Osteocyte (in vitro differentiated cells): ENCODE results near the gene FAF2. TPM values are rescaled to one million over a fixed set of nuclear protein-coding genes. Genes with fewer than 3 reads are reported as not detected.

Experiments
- DNase-seq: peaks from one replicate; pipeline ENCODE4 v3.0.0; 2021; ENCODE audit warnings: mixed read lengths; ENCODE audit not compliant: unreplicated experiment; ENCODE audit errors: extremely low spot score
- H3K27ac Mint-ChIP-seq: one replicate; pipeline ENCODE4 v1.8.0; 2021; ENCODE audit warnings: mild to moderate bottlenecking, mixed read lengths; ENCODE audit not compliant: unreplicated experiment
- H3K27me3 Mint-ChIP-seq: one replicate; pipeline ENCODE4 v1.8.0; 2021; ENCODE audit warnings: mixed read lengths; ENCODE audit not compliant: unreplicated experiment
- H3K36me3 Mint-ChIP-seq: one replicate; pipeline ENCODE4 v1.8.0; 2021; ENCODE audit warnings: mixed read lengths; ENCODE audit not compliant: unreplicated experiment
- H3K4me1 Mint-ChIP-seq: one replicate; pipeline ENCODE4 v1.8.0; 2021; ENCODE audit warnings: mixed read lengths; ENCODE audit not compliant: unreplicated experiment
- H3K4me3 Mint-ChIP-seq: one replicate; pipeline ENCODE4 v1.8.0; 2021; ENCODE audit warnings: mild to moderate bottlenecking, moderate library complexity, mixed read lengths; ENCODE audit not compliant: unreplicated experiment
- H3K9me3 Mint-ChIP-seq: one replicate; pipeline ENCODE4 v1.8.0; 2021; ENCODE audit warnings: mixed read lengths; ENCODE audit not compliant: unreplicated experiment
- CTCF ChIP-seq: fragments of 200-600 bp; sonication (generic); IDR thresholded peaks from 2 replicates; pipeline ENCODE4 v1.5.0; 2021; ENCODE audit warnings: antibody characterized with exemption, mild to moderate bottlenecking, moderate library complexity
- total RNA-seq: library from RNA; stranded (reverse); gene quantifications from 2 replicates; pipeline ENCODE4 v1.2.1, GENCODE V29; 2021

FAF2 gene
- total RNA-seq, 1 donor from 2014 or later, result 46.9 TPM

- H3K27me3 Mint-ChIP-seq, result peaks cover 23% of the 10 kb centered on the region
- no peak overlapping the region for H3K4me3 Mint-ChIP-seq
- TF ChIP-seq CTCF, result no peak
- no peak for DNase-seq
- no peaks in the 10 kb centered on the region for H3K36me3 Mint-ChIP-seq
- no peaks in the 10 kb centered on the region for H3K9me3 Mint-ChIP-seq
- H3K27ac Mint-ChIP-seq, result no peak overlapping the region
- H3K4me1 Mint-ChIP-seq, result peaks cover 13% of the 10 kb centered on the region
Measured at GRCh38 chr5:176420086-176420485, 28.1 kb upstream of the FAF2 start.

- peaks cover 23% of the 10 kb centered on the region for H3K27me3 Mint-ChIP-seq
- no peaks in the 10 kb centered on the region for H3K36me3 Mint-ChIP-seq
- no peak for DNase-seq
- H3K4me3 Mint-ChIP-seq, result no peak overlapping the region
- H3K27ac Mint-ChIP-seq, result no peak overlapping the region
- no peaks in the 10 kb centered on the region for H3K9me3 Mint-ChIP-seq
- no peak for TF ChIP-seq CTCF
- H3K4me1 Mint-ChIP-seq, result peaks cover 7% of the 10 kb centered on the region
Measured at GRCh38 chr5:176420972-176421544, 27.1 kb upstream of the FAF2 start.

GRCh38 chr5:176424181-176424580 is 24.0 kb upstream of the FAF2 start:
- no peak for TF ChIP-seq CTCF
- H3K36me3 Mint-ChIP-seq, result no peaks in the 10 kb centered on the region
- H3K4me1 Mint-ChIP-seq, result peaks cover 2% of the 10 kb centered on the region
- no peak overlapping the region for H3K27ac Mint-ChIP-seq
- DNase-seq, result no peak
- peaks cover 23% of the 10 kb centered on the region for H3K27me3 Mint-ChIP-seq
- H3K4me3 Mint-ChIP-seq, result no peak overlapping the region
- no peaks in the 10 kb centered on the region for H3K9me3 Mint-ChIP-seq

- Mint-ChIP-seq H3K27me3 (peaks cover 22% of the 10 kb centered on the region), H3K36me3 (no peaks in the 10 kb centered on the region), H3K4me1 (peaks cover 2% of the 10 kb centered on the region), H3K4me3 (no peak overlapping the region), H3K9me3 (no peaks in the 10 kb centered on the region), H3K27ac (no peak overlapping the region)
- no peak for DNase-seq
- TF ChIP-seq CTCF, result no peak
Measured at GRCh38 chr5:176425138-176425537, 23.0 kb upstream of the FAF2 start.

GRCh38 chr5:176425791-176426190 is 22.4 kb upstream of the FAF2 start:
- H3K27ac Mint-ChIP-seq, result no peak overlapping the region
- no peaks in the 10 kb centered on the region for H3K36me3 Mint-ChIP-seq
- H3K9me3 Mint-ChIP-seq, result no peaks in the 10 kb centered on the region
- no peak for TF ChIP-seq CTCF
- no peak overlapping the region for H3K4me3 Mint-ChIP-seq
- peaks cover 23% of the 10 kb centered on the region for H3K27me3 Mint-ChIP-seq
- no peak for DNase-seq
- H3K4me1 Mint-ChIP-seq, result peaks cover 2% of the 10 kb centered on the region
